DMS153 (cell line): ENCODE results near the gene NDUFB2.
"Not testable (repeated sequence)": the region's sequence is repeated elsewhere in the genome, so short reads cannot be mapped to it uniquely, and the experiment has no call there.

Source experiments
- DNase-seq: peaks from one replicate; lab custom pipeline; 2025; lab: John Stamatoyannopoulos, UW

Gene NDUFB2

GRCh38 chr7:140734729-140735128 lies 38.2 kb downstream of the NDUFB2 start:
- no peak for DNase-seq

DNA sequence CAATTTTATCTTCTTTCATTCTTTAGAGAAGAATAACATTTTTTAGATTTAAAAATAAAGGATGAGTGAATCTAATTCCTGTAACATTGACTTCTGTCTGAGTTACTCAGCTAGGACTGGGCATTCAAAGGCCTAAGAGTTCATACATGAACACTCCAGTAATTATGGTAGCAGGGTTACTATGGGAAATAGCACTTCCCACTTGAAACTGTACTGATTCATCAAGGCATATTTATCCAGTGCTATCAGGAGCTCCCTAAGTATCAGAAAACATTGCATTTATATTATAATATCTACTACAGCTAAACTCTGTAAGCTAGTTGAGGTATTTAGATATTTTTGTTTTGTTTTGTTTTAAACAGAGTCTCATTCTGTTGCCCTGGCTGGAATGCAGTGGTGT lies 41.8 kb downstream of the NDUFB2 start:
- DNase-seq, result no peak

- not testable (repeated sequence) for DNase-seq
Observed at GRCh38 chr7:140743255-140743654, 46.7 kb downstream of the NDUFB2 start.

- no peak for DNase-seq
Observed at GRCh38 chr7:140744005-140744404, 47.5 kb downstream of the NDUFB2 start.

DNA sequence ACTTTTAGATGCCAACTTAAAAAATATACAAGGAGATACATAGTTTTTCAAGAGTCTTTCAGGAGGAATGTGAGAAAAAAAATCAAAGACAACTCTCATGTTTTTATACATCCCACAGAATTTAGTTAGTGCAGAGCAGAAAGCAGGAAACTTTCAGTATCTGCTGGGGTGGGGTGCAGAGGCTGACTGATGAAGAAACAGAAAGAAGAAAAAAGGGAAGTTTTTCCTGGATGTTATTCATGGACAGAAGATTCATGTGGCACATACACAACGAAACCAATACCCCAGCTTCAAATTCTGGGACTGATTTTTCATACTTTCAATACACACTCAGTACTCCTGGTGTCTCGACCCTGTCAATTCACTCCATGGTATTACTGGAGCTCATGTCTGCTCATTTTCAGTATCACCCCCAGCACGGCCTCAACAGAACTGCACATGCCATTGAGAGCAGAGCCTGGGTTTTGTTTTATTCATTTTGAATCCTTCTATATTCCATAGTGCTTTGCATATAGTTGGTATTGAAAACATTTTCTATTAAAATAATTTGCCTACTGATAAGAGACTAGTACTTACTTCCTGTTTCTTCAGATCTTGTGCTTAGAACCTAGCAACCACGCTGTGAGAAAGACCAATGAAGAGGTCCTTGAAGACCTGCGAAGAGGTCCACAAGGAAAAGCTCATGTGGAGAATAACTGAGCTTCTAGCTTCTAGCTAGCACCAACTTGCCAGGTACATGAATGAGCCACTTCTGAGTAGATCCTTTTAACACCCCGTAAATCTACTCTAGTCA lies 49.0 kb downstream of the NDUFB2 start:
- no peak for DNase-seq

DNA sequence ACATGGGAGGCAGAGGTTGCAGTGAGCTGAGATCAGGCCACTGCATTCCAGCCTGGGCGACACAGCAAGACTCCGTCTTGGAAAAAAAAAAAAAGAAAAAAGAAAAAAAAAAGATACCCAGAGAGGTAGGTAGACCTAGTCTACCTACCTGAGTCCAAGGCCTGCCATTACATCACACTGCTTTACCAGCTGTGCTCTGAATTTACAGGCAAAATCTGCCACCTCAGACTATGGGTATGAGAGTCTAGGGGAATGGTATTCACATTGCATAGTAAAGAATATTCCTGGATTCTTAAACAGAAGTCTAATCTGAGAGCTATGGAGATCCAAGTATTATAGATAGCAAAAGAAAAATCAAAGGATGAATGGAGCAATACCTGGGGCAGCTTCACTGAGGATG lies 50.2 kb downstream of the NDUFB2 start:
- no peak for DNase-seq

DNA sequence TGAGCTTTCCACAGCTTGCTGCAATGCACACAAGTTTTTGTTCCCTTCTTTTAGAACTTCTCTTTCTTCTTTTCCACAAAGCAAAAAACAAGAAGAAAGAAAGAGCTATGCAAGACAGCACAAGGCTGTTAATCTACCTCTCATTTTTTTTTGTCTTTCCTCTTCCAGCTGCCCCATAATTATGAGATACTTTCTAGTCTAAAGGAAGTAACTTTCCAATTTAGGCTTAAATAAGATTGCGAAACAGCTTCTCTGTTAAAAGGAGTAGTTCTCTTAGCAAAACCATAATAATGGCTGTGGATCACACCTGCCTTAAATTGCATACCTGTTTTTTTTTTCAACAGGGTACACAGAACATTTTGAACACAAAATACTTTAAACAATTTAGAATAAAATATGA lies 56.0 kb downstream of the NDUFB2 start:
- no peak for DNase-seq

- no peak for DNase-seq
Observed at GRCh38 chr7:140754506-140754905, 58.0 kb downstream of the NDUFB2 start.
